Erythroblast (primary cell): Measurements from ENCODE around the gene CCNDBP1.
A peak's percentile ranks its signal among the peaks of the same experiment; 100 is the strongest.
"Not testable (repeated sequence)": the region's sequence is repeated elsewhere in the genome, so short reads cannot be mapped to it uniquely, and the experiment has no call there.

Source experiments
- DNase-seq, 2 experiments: peaks; one replicate each; lab custom pipeline; 2025; lab: John Stamatoyannopoulos, UW
- GATA1 ChIP-seq: IDR thresholded peaks from 2 replicates; pipeline ENCODE4 v1.6.1; 2011; ENCODE audit warnings: low read depth, mild to moderate bottlenecking, control low read depth, low read length, moderate library complexity
- POLR2A ChIP-seq: IDR thresholded peaks from 2 replicates; pipeline ENCODE4 v1.6.1; 2011; ENCODE audit warnings: mild to moderate bottlenecking, low read length

Gene CCNDBP1

DNA sequence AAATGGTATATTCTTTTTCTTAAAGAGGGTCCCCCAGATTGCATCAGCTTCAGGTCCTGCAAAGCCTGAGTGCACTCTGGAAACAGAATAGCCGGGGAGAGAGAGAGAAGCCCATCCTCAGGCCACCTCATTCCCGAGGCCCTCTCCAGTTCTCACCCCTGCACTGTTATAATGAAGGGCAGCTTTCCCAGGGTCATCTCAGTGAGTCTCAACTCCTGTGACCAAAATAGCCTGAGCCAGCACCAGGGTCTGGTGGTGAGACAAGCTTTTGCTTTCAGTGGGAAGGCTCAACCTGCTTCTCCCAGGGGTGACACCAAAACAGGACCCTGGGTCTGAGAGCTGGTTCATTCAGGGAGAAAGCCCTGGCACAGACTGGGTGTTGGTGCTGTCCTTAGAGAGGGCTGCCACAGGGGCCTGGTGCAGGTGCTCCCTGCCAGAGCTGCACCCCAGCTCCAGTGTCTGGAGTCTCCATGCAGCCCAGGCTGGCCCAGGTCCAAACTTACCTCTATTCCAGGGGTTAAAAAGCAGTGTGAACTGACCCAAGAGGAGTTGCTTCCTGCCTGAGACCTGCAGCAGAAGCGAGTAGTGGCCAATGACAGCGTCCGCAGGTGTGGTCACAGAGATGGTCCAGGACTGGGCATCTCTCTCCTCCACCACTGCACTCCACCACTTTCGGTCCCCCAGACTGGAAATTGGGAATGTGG lies 29.5 kb downstream of the CCNDBP1 start:
- TF ChIP-seq GATA1 = no peak
- peak; percentile 5 for TF ChIP-seq POLR2A
- no peak for DNase-seq

DNA sequence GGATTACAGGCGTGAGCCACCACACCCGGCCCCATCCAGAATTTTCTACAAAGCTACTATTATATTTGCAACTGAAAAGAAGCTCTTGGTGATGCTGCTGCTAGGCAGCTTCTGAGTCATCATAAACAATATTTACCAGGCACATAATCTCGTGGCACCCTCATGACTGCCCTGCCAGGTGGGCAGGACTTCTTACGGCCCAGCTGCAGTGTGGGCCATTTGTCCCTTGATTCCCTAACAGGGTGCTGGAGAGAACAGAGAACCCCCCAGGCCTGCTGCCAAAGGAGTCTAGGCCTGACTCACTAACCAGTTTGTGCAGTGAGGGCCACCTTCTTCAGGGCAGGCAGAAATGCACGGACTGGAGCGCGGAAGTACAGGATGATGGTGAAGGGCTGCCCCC lies 30.8 kb downstream of the CCNDBP1 start:
- TF ChIP-seq GATA1 = no peak
- no peak for TF ChIP-seq POLR2A
- no peak for DNase-seq

DNA sequence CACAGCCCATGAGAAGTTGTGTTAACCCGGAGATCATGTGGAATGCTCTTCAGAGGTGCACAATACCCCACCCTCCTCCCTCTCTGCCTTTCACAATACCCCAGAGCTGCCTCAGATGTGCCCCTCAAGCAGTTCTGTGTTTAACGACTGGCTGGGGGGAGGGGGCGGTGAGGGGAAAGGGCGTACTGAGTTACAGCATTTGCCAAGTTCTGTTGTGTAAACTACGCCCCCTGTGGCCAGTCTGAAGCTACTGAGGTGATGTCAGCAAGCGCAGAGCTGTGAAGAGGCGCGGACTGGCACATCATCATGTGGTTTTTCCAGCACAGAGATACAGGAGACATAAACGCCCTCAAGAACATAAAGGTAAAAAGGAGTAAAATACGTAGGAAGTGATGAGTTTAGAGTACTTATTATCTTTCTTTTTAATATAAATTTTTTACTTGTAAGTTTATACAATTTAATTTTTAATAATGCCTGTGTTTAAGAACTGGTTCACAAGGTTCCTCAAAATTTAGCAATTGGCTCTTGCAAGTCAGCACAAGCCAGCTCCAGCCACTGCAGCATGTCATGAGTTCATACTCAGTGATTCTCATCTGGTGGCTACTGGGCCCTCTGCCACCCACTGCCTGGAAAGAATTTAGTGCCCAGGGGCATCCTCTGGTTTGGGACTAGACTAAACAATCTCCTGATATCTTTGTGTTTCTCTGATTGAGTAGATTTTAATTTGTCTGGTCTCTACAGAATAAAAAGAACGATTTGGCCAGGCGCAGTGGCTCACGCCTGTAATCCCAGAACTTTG lies 33.9 kb downstream of the CCNDBP1 start:
- DNase-seq = peak; percentile 93 to 94
- no peak for TF ChIP-seq GATA1
- peak; percentile 45 for TF ChIP-seq POLR2A

DNA sequence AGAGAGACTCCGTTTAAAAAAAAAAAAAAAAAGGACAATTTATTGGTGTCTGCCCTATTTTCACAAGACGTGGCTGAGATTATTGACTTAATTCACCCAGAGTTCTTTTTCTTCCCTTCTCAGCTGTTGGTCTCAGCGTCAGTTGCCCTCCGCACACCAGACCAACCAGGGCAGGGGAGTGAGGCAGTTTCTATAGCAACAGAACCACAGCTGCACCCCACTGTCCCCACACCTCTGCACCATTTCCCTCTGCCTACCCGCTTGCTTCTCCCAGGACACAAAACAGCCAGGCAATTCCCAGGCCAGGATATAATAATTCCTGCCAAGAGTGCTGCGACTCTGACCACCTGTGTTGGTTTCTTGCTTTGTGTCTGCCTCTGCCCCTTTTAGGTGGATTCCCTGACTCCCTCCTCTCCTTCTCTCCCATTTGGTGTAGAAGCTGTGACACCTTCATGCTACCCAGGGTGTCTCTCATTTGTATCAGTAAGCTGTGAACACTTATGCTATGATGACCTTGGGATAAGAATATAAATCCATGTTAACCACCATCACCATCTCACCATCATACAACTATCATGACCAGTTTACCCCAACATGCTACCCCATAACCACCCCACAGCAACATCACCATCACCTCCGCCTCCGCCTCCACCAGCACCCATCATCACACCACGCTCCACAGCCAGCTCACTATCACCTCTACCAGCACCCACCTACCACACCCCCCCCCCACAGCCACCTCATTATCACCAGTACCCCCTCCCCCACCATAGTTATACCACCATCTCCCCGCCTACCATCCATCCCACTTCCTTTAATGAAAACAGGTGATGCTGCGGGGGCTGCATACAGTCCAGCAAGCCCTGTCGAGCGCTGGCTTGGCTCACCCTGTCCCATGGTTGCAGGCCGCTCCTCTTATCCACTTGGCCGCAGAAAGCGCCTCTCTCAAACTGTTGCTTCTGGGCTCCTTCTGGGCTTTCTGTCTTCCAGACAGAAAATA lies 35.0 kb downstream of the CCNDBP1 start:
- TF ChIP-seq GATA1 (no peak), POLR2A (peak; percentile 57)
- peak; percentile 66 to 86 for DNase-seq

DNA sequence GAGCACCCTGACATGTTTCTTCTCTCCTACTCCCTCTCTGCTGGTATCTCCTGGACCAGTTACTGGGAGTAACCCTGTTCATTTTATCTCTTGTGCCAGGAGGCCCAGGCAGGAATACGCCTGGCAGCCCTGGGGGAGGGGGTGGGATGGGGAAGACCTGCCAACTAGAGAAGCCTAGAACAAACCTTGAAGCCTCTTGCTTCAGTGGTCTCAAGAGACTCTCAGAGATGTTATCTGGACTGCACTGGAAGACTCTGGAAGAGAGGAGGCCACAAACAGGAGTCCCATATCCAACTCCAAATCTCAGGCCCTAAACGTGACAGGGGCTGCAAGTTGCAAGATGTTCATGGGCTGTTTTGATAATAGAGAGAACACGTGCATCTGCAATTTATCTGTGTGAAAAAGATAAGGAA lies 35.8 kb downstream of the CCNDBP1 start, which contains the start of gene EPB42:
TSS of gene EPB42 (minus strand) at position 28 of the 413 bp plus-strand sequence. CDS start 193 bp downstream, outside the sequence.
- TF ChIP-seq GATA1 (peak; percentile 90), POLR2A (peak; percentile 12)
- DNase-seq = peak; percentile 94 to 99

DNA sequence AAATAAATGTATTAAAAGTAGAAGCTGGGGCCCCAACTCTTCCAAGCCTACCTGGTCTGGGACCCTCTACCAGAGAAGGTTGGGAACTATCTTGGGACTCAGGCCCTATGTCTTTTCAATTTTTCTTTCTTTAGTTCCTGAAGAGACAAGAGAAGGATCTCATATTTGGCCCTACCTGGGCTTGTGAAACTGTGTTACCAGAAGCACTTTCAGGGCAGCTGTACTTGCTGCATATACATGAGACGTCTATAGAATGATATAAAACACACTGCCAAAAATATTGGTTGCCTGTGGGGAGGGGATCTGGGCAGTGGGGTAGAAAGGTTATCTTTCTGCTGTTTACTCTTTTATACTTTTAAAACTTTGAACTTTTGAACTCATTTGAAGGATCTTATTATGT lies 36.2 kb downstream of the CCNDBP1 start:
- DNase-seq = peak; percentile 91 to 92
- TF ChIP-seq GATA1 (no peak), POLR2A (no peak)

DNA sequence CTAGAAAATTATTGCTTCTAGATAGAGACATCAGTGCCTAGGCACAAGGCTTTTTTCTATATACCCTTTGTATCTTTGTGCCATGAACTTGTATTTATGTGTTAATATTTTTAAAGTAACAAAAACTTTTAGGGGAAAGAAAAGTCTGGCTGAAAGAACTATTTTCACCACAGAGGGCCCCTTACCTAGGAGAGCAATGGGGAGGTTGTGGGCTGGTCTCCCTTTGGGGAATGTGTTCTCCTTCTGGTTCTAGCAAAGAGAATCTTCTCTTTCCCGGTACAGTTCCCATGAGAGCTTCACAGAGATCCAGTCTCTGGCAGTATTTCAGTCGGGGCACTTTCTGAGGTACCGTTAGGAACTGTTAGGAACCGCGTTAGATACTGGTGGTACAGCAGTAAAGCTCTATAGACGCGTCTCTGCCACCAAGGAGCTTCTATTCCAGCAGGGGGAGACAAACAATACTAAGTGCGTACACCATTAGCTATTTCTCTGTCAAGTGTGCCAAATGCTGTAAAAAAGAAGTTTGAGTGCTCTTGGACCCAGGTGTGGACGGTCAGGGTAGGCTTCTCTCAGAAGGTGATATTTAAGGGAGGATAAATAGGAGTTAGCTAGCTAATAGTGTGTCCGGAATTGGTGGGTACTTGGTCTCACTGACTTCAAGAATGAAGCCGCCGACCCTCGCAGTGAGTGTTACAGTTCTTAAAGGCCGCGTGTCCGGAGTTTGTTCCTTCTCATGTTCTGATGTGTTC lies 40.2 kb downstream of the CCNDBP1 start:
- TF ChIP-seq GATA1 = no peak
- TF ChIP-seq POLR2A = no peak
- peak; percentile 85 to 87 for DNase-seq

DNA sequence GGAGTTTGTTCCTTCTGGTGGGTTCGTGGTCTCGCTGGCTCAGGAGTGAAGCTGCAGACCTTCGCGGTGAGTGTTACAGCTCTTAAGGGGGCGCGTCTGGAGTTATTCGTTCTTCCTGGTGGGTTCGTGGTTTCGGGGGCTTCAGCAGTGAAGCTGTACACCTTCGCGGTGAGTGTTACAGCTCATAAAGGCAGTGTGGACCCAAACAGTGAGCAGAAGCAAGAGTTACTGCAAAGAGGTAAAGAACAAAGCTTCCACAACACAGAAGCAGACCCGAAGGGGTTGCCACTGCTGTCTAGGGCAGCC lies 40.7 kb downstream of the CCNDBP1 start:
- not testable (repeated sequence) for DNase-seq

DNA sequence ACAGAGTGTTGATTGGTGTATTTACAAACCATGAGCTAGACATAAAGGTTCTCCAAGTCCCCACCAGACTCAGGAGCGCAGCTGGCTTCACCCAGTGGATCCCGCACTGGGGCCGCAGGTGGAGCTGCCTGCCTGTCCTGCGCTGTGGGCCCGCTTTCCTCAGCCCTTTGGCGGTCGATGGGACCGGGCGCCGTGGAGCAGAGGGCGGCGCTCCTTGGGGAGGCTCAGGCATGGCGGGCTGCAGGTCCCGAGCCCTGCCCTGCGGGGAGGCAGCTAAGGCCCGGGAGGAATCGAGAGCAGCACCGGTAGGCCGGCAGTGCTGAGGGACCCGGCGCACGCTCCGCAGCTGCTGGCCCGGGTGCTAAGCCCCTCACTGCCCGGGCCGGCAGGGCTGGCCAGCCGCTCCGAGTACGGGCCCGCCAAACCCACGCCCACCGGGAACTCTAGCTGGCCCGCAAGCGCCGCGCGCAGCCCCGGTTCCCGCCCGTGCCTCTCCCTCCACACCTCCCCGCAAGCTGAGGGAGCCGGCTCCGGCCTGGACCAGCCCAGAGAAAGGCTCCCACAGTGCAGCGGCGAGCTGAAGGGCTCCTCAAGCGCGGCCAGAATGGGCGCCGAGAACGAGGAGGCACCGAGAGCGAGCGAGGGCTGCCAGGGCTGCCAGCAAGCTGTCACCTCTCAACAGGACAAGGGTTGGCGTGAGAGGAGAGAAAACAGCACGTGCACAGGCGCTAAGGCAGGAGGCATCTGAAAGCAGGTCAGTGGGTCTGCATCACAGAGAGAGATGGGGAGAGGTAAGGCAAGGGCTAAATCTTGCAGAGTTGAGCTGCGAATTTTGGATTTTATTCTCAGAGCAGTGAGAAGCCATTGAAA lies 41.5 kb downstream of the CCNDBP1 start:
- TF ChIP-seq POLR2A = no peak
- TF ChIP-seq GATA1 = no peak
- no peak for DNase-seq

DNA sequence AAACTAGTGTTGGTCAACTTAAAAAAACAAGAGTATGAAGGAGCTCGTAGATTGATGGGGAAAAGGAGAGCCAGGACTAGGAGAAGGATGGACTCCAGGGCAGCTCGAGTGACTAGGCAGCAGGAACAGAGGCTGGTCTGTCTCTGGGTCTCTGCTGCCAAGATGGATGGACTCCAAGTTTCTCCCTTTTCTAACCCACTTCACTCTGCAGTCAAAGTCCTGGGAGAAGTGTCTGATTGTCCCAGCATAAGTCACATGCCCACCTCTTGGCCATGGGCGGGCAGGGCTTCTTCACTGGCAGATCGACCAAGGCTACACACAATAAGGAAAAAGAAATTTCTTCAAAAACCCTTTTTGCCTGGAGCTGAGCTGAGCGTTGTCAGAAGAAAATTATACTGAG lies 44.8 kb downstream of the CCNDBP1 start:
- DNase-seq = no peak
- TF ChIP-seq GATA1 = no peak
- no peak for TF ChIP-seq POLR2A

DNA sequence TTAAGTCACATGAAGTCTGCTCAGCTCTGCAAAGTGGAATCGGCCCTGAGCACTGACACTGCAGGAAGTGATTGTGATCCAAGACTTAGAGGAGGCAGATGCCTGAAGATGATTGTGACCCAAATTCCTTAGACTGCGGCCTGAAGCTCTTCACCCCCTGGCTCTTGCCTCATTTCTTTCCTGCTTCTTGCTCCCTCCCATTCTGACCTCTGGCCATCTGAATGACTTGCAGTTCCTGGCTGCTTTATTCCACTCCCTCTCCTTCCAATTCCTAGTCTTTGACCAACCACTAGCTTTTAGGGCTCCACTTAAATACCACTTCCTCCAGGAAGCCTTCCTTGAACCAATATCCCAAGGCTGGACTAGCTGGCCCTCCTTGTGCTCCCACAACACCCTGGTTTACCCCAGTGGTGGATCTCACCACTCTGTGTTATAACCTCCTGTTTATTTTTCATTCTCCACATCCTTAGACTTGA lies 45.5 kb downstream of the CCNDBP1 start:
- TF ChIP-seq POLR2A = no peak
- no peak for TF ChIP-seq GATA1
- peak; percentile 61 to 62 for DNase-seq
